Measurements from ENCODE around the gene NANOGP8. TPM values are rescaled to one million over a fixed set of nuclear protein-coding genes. Genes with fewer than 3 reads are reported as not detected.
A peak's percentile ranks its signal among the peaks of the same experiment; 100 is the strongest.

Gene NANOGP8
- total RNA-seq, 1 experiment from 2014 or later: not detected

DNA sequence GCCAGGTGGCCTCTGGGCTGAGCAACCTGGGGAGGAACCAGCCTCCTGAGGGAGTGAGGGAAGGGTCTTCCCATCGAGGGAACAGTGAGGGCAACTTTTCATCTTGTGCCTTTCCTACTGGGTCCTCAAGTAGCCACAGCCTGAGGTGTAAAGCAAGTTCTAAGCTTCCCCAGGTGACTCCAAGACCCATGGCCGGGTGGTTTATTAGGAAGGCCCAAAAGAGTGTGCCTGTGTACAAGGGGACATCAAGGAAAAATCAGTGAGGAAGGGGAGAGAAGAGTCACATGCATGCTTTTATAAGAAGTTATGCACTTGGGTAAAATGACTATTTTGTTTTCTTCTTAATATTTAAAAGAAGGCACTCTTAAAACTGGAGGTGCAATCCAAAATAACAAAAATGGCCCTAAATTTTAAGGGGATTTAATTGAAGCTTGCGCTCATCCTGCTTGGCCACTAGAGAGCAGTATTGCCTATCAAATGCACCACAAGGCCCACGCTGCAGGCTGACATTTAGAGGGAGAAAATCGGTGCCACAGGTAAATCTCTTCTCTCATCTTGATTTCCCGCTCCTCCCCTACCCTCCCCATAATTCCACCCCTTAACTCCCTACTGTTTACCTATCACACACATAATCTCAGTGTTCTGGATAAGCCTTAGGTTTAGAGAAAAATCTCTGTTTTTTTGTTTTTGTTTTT, 6.7 kb downstream of the NANOGP8 start:
- no peak overlapping the region for H3K4me2 ChIP-seq (ENCODE audit: low read depth, low read length, poor library complexity, severe bottlenecking)
- H3K79me2 ChIP-seq (ENCODE audit: low read length): no peaks in the 10 kb centered on the region
- peak; percentile 82 for DNase-seq
- no peaks in the 10 kb centered on the region for H3K9me3 ChIP-seq (ENCODE audit: low read length)
- no peaks in the 10 kb centered on the region for H3K9me2 ChIP-seq (replicated peaks; ENCODE audit: insufficient read depth, low read length)
- H3K4me1 ChIP-seq (ENCODE audit: low read length): no peaks in the 10 kb centered on the region
- no peaks in the 10 kb centered on the region for H3K27me3 ChIP-seq (ENCODE audit: low read length)
- H3K27ac ChIP-seq (ENCODE audit: low read length): no peak overlapping the region
- no peaks in the 10 kb centered on the region for H4K20me1 ChIP-seq (ENCODE audit: insufficient read depth, low read depth, low read length)
- H3K4me3 ChIP-seq (ENCODE audit: low read length): no peak overlapping the region
- no peak overlapping the region for H2AFZ ChIP-seq (ENCODE audit: low read length)
- H3K36me3 ChIP-seq (ENCODE audit: insufficient read depth, low read length): no peaks in the 10 kb centered on the region
- no peak overlapping the region for H3K9ac ChIP-seq (ENCODE audit: low read length)

- no peak overlapping the region for H3K4me2 ChIP-seq (ENCODE audit: low read depth, low read length, poor library complexity, severe bottlenecking)
- H3K4me3 ChIP-seq (ENCODE audit: low read length): no peak overlapping the region
- no peaks in the 10 kb centered on the region for H3K79me2 ChIP-seq (ENCODE audit: low read length)
- H3K27ac ChIP-seq (ENCODE audit: low read length): no peak overlapping the region
- no peak overlapping the region for H3K9ac ChIP-seq (ENCODE audit: low read length)
- H4K20me1 ChIP-seq (ENCODE audit: insufficient read depth, low read depth, low read length): no peaks in the 10 kb centered on the region
- H3K4me1 ChIP-seq (ENCODE audit: low read length): no peaks in the 10 kb centered on the region
- no peak for DNase-seq
- H3K27me3 ChIP-seq (ENCODE audit: low read length): no peaks in the 10 kb centered on the region
- H3K36me3 ChIP-seq (ENCODE audit: insufficient read depth, low read length): no peaks in the 10 kb centered on the region
- H3K9me3 ChIP-seq (ENCODE audit: low read length): no peaks in the 10 kb centered on the region
- no peaks in the 10 kb centered on the region for H3K9me2 ChIP-seq (replicated peaks; ENCODE audit: insufficient read depth, low read length)
- H2AFZ ChIP-seq (ENCODE audit: low read length): no peak overlapping the region
Observed at GRCh38 chr15:35071106-35071505, 14.0 kb downstream of the NANOGP8 start.

DNA sequence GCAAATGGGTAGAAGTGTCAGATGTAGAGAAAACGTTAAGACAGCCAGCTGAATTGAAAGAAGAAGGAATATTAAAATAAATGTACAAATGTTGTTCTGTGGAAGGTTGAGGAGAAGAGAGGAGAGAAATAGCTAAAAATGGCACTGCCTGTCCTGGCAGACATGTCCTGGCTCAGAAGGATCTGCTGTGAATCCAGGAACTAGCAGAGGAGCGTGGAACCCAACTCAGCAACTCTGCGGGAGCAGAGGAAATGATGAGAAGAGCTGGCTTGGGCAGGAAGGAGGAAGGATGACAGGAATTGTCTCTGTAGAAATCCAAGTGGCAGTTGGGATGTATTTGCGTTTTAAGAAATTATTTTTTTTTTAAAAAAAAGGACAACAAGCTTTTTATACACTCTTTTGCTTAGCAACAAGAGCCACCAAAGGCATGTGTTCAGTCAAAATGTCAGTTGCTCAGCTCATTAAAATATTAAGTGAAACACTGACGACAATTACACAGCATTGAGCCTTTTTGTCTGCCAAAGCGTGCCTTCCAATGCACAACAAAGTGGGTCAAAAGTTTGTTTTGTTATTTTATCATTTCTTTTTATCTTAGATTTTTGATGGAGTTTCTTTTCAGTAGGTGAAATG, 16.1 kb downstream of the NANOGP8 start:
- no peaks in the 10 kb centered on the region for H3K9me2 ChIP-seq (replicated peaks; ENCODE audit: insufficient read depth, low read length)
- no peaks in the 10 kb centered on the region for H3K27me3 ChIP-seq (ENCODE audit: low read length)
- no peaks in the 10 kb centered on the region for H3K79me2 ChIP-seq (ENCODE audit: low read length)
- DNase-seq: no peak
- H4K20me1 ChIP-seq (ENCODE audit: insufficient read depth, low read depth, low read length): no peaks in the 10 kb centered on the region
- H3K4me2 ChIP-seq (ENCODE audit: low read depth, low read length, poor library complexity, severe bottlenecking): no peak overlapping the region
- H3K9ac ChIP-seq (ENCODE audit: low read length): no peak overlapping the region
- H3K36me3 ChIP-seq (ENCODE audit: insufficient read depth, low read length): no peaks in the 10 kb centered on the region
- no peak overlapping the region for H2AFZ ChIP-seq (ENCODE audit: low read length)
- no peaks in the 10 kb centered on the region for H3K9me3 ChIP-seq (ENCODE audit: low read length)
- H3K4me3 ChIP-seq (ENCODE audit: low read length): no peak overlapping the region
- H3K27ac ChIP-seq (ENCODE audit: low read length): no peak overlapping the region
- no peaks in the 10 kb centered on the region for H3K4me1 ChIP-seq (ENCODE audit: low read length)

DNA sequence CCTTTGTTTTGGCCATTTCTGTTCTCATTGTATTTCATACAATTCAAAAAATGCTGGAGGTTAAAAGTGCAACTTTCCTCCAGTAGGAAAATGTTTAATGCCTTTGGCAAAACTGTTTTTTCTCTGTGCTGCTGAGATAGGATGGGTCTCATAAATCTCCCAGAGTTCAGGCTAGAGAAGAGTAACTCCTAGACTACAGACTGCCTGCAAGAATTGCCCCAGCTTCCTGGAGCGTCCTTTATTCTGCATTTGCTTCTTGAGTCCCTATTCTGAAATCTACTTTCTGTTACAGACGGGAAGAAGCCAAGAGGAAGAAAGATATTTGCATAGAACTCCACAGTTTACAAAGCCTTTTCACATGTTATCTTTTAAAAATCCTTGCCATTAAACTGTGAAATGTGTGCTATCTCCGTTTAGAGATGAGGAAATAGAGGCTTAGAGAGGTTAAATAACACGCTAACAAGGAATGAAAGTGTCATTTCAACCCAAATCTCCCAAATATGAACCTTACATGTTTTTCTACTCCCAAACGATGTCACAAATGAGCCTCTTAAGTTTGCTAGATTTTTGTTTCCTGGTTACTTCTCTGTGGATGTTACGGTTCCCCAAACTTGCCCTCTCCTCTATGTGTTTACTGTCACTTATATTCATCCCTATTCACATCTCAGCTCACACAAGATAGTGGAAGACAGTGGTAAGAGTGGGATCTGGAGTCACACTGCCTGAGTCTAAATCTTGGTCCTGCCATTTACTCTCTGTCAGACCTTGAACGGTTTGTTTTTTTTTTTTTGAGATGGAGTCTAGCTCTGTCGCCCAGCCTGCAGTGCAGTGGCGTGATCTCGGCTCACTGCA, 17.4 kb downstream of the NANOGP8 start:
- Histone ChIP-seq H3K4me2 (ENCODE audit: low read depth, low read length, poor library complexity, severe bottlenecking) (no peak overlapping the region), H3K9me2 (replicated peaks; ENCODE audit: insufficient read depth, low read length) (no peaks in the 10 kb centered on the region), H3K27ac (ENCODE audit: low read length) (no peak overlapping the region), H3K9ac (ENCODE audit: low read length) (no peak overlapping the region), H3K27me3 (ENCODE audit: low read length) (no peaks in the 10 kb centered on the region), H3K79me2 (ENCODE audit: low read length) (no peaks in the 10 kb centered on the region), H3K4me1 (ENCODE audit: low read length) (no peaks in the 10 kb centered on the region), H4K20me1 (ENCODE audit: insufficient read depth, low read depth, low read length) (no peaks in the 10 kb centered on the region), H2AFZ (ENCODE audit: low read length) (no peak overlapping the region), H3K9me3 (ENCODE audit: low read length) (no peaks in the 10 kb centered on the region), H3K36me3 (ENCODE audit: insufficient read depth, low read length) (no peaks in the 10 kb centered on the region), H3K4me3 (ENCODE audit: low read length) (no peak overlapping the region)
- DNase-seq: no peak

DNA sequence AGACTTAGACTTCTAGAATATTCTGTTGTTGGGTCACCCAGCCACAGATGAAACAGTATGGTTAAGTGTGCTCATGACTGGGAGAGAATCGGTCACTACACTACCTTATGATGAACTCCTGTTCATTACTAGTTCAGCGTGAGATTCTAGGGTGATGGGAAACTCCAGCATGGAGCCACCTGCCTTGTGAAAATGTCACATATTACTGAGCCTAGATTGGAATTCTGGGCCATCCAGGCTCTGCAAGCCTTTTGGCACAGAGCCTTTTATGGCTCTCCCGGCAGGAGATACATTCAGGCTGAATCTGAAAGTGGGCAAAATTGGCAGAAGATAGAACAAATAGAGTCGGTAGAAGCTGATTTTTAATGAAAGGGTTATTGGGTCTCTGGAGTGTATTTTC, 19.0 kb downstream of the NANOGP8 start:
- no peak overlapping the region for H2AFZ ChIP-seq (ENCODE audit: low read length)
- H3K27me3 ChIP-seq (ENCODE audit: low read length): no peaks in the 10 kb centered on the region
- H3K36me3 ChIP-seq (ENCODE audit: insufficient read depth, low read length): no peaks in the 10 kb centered on the region
- DNase-seq: no peak
- no peaks in the 10 kb centered on the region for H3K79me2 ChIP-seq (ENCODE audit: low read length)
- H3K4me3 ChIP-seq (ENCODE audit: low read length): no peak overlapping the region
- H3K9ac ChIP-seq (ENCODE audit: low read length): no peak overlapping the region
- no peaks in the 10 kb centered on the region for H3K9me2 ChIP-seq (replicated peaks; ENCODE audit: insufficient read depth, low read length)
- H3K4me1 ChIP-seq (ENCODE audit: low read length): no peaks in the 10 kb centered on the region
- H3K27ac ChIP-seq (ENCODE audit: low read length): no peak overlapping the region
- H4K20me1 ChIP-seq (ENCODE audit: insufficient read depth, low read depth, low read length): no peaks in the 10 kb centered on the region
- H3K9me3 ChIP-seq (ENCODE audit: low read length): no peaks in the 10 kb centered on the region
- H3K4me2 ChIP-seq (ENCODE audit: low read depth, low read length, poor library complexity, severe bottlenecking): no peak overlapping the region

DNA sequence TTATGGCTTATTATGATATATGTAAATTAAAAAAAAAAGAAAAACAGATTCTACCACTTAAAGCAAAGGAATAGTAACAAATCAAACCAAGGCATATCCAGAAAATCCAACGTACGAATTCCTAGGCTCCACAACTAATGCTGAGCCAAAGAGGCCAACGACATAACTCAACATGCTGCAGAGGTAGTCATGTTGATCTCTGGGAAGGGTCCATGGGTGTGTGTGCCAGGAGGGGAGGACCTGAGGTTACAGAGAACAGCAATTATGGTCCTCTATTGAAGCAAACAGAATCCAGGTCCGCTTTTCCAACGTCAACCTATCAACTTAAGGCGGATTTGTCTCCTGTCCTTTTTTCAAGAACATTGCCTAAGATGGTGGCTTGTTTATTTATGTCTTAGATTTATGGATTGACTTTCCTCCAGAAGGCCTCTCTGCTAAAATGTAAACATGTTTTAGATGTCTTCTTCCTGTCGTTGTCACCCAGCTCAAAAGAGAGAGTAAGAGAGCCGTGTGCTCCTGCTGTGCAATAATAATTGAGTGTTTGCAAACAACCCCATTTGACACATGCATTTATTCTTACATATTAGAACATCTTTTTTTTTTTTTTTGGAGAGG, 20.4 kb downstream of the NANOGP8 start:
- no peaks in the 10 kb centered on the region for H3K27me3 ChIP-seq (ENCODE audit: low read length)
- no peak overlapping the region for H3K4me3 ChIP-seq (ENCODE audit: low read length)
- no peaks in the 10 kb centered on the region for H3K36me3 ChIP-seq (ENCODE audit: insufficient read depth, low read length)
- no peaks in the 10 kb centered on the region for H4K20me1 ChIP-seq (ENCODE audit: insufficient read depth, low read depth, low read length)
- no peaks in the 10 kb centered on the region for H3K9me3 ChIP-seq (ENCODE audit: low read length)
- no peaks in the 10 kb centered on the region for H3K9me2 ChIP-seq (replicated peaks; ENCODE audit: insufficient read depth, low read length)
- H3K27ac ChIP-seq (ENCODE audit: low read length): no peak overlapping the region
- H2AFZ ChIP-seq (ENCODE audit: low read length): no peak overlapping the region
- no peak overlapping the region for H3K4me2 ChIP-seq (ENCODE audit: low read depth, low read length, poor library complexity, severe bottlenecking)
- H3K79me2 ChIP-seq (ENCODE audit: low read length): no peaks in the 10 kb centered on the region
- H3K9ac ChIP-seq (ENCODE audit: low read length): no peak overlapping the region
- DNase-seq: no peak
- H3K4me1 ChIP-seq (ENCODE audit: low read length): no peaks in the 10 kb centered on the region

DNA sequence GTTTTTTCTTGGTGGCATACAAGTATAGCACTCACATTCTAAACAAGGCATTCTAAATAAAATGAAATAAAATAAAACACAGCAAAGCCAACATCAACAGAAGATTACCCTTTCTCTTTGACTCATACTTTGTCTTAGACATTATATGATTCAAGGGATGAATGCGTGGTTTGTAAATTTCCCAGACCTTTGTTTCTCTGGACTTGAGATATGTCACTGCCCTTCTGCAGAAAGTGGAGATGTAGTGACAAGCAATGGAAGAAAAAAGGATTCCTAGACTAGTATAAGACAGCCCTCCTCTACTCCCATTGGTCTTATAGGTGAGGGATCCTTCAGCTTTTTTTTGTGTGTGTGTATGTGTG, 22.4 kb downstream of the NANOGP8 start:
- DNase-seq: no peak
- Histone ChIP-seq H3K27ac (ENCODE audit: low read length) (no peak overlapping the region), H3K9me3 (ENCODE audit: low read length) (no peaks in the 10 kb centered on the region), H4K20me1 (ENCODE audit: insufficient read depth, low read depth, low read length) (no peaks in the 10 kb centered on the region), H3K27me3 (ENCODE audit: low read length) (no peaks in the 10 kb centered on the region), H3K36me3 (ENCODE audit: insufficient read depth, low read length) (no peaks in the 10 kb centered on the region), H3K79me2 (ENCODE audit: low read length) (no peaks in the 10 kb centered on the region), H2AFZ (ENCODE audit: low read length) (no peak overlapping the region), H3K9ac (ENCODE audit: low read length) (no peak overlapping the region), H3K4me2 (ENCODE audit: low read depth, low read length, poor library complexity, severe bottlenecking) (no peak overlapping the region), H3K4me1 (ENCODE audit: low read length) (no peaks in the 10 kb centered on the region), H3K4me3 (ENCODE audit: low read length) (no peak overlapping the region), H3K9me2 (replicated peaks; ENCODE audit: insufficient read depth, low read length) (no peaks in the 10 kb centered on the region)

Data from Karpas-422 (cell line).